Naive thymus-derived CD4-positive, alpha-beta T cell (primary cell): ENCODE data around the gene SAP130. TPM values are rescaled to one million over a fixed set of nuclear protein-coding genes. Genes with fewer than 3 reads are reported as not detected.

Experiments
- ATAC-seq: fragments of 150-1000 bp; cut with Tn5 transposase; 2 replicates; pipeline ENCODE4 v1.10.0; 2021; ENCODE audit warnings: mild to moderate bottlenecking, moderate library complexity
- CTCF ChIA-PET: fragments of 350-600 bp; sonication (Branson Sonifier 250); formaldehyde crosslinking; loops from one replicate; lab custom pipeline; 2021; ENCODE audit warnings: antibody characterized with exemption; lab: Charles Lee
- POLR2A ChIA-PET: fragments of 350-600 bp; sonication (Branson Sonifier 250); formaldehyde crosslinking; loops from one replicate; lab custom pipeline; 2021; ENCODE audit warnings: antibody characterized with exemption, inconsistent platforms; lab: Charles Lee
- DNase-seq, 9 donors: peaks; one replicate each; pipeline versions ENCODE4 v3.0.0 to v3.0.0-alpha.2; 2020 to 2022; ENCODE audit warnings: mixed read lengths in 1 of 9
- H3K27ac ChIP-seq: one replicate; pipeline ENCODE4 v1.7.0; 2013; ENCODE audit warnings: mild to moderate bottlenecking, low read depth, low read length, moderate library complexity
- H3K27me3 ChIP-seq, 2 donors: one replicate each; pipeline ENCODE4 v1.7.0; 2013; ENCODE audit warnings: low read length in 2 of 2, mild to moderate bottlenecking in 2 of 2, moderate library complexity in 2 of 2; ENCODE audit not compliant: control insufficient read depth in 2 of 2, insufficient read depth in 2 of 2
- H3K36me3 ChIP-seq, 3 experiments: 1 replicate in 2 of 3; 2 replicates in 1 of 3; pipeline ENCODE4 v1.7.0; 2013; ENCODE audit warnings: low read length in 3 of 3, mild to moderate bottlenecking in 3 of 3, moderate library complexity in 1 of 3; ENCODE audit not compliant: insufficient read depth in 3 of 3, control insufficient read depth in 2 of 3
- H3K4me1 ChIP-seq, 2 donors: one replicate each; pipeline ENCODE4 v1.7.0; 2013; ENCODE audit warnings: low read length in 2 of 2, mild to moderate bottlenecking in 2 of 2, moderate library complexity in 1 of 2; ENCODE audit not compliant: control insufficient read depth in 2 of 2, insufficient read depth in 2 of 2
- H3K4me3 ChIP-seq: 2 replicates; pipeline ENCODE4 v1.7.0; 2013; ENCODE audit warnings: mild to moderate bottlenecking, low read length
- H3K9me3 ChIP-seq, 3 experiments: 1 replicate in 2 of 3; 2 replicates in 1 of 3; pipeline ENCODE4 v1.7.0; 2013; ENCODE audit warnings: low read length in 3 of 3; ENCODE audit not compliant: control insufficient read depth in 2 of 3
- H3K27ac Mint-ChIP-seq, 9 donors: one replicate each; pipeline ENCODE4 v1.8.0; 2020 to 2022; ENCODE audit warnings: mixed read lengths in 9 of 9, mild to moderate bottlenecking in 8 of 9, moderate library complexity in 5 of 9, inconsistent platforms in 2 of 9
- H3K27me3 Mint-ChIP-seq, 5 donors: one replicate each; pipeline ENCODE4 v1.8.0; 2021 to 2022; ENCODE audit warnings: mixed read lengths in 5 of 5, mild to moderate bottlenecking in 1 of 5
- H3K36me3 Mint-ChIP-seq, 5 donors: one replicate each; pipeline ENCODE4 v1.8.0; 2020 to 2022; ENCODE audit warnings: mixed read lengths in 5 of 5, mild to moderate bottlenecking in 3 of 5, inconsistent platforms in 1 of 5
- H3K4me1 Mint-ChIP-seq, 7 donors: one replicate each; pipeline ENCODE4 v1.8.0; 2020 to 2022; ENCODE audit warnings: mixed read lengths in 7 of 7, mild to moderate bottlenecking in 3 of 7, inconsistent platforms in 1 of 7
- H3K4me3 Mint-ChIP-seq, 10 donors: one replicate each; pipeline ENCODE4 v1.8.0; 2020 to 2022; ENCODE audit warnings: mild to moderate bottlenecking in 10 of 10, mixed read lengths in 10 of 10, moderate library complexity in 6 of 10, inconsistent platforms in 2 of 10
- H3K9me3 Mint-ChIP-seq, 11 donors: one replicate each; pipeline ENCODE4 v1.8.0; 2020 to 2022; ENCODE audit warnings: mixed read lengths in 11 of 11, mild to moderate bottlenecking in 4 of 11, inconsistent platforms in 1 of 11, moderate library complexity in 1 of 11
- intact Hi-C, 2 donors: fragments of 100-400 bp; cut with micrococcal nuclease; formaldehyde crosslinking; loops; one replicate each; pipeline ENCODE4 v1.15.1; 2023
- polyA plus RNA-seq, 2 donors: library from polyadenylated mRNA; unstranded; fragments of 300-500 nt; fragmentation: Illumina TruSeq; gene quantifications; one replicate each; pipeline ENCODE4 v1.2.3, GENCODE V29; 2021
- total RNA-seq, 6 experiments: library from RNA in 5 of 6; stranded (reverse) in 5 of 6; gene quantifications; 1 replicate in 5 of 6; 2 replicates in 1 of 6; pipeline ENCODE4 v1.2.3 and lab custom pipeline; 2021 to 2026

Gene SAP130
- total and polyA plus RNA-seq, 7 experiments from 2014 or later, result 6.7 to 38.0 (median 30.7) TPM

- H3K27ac Mint-ChIP-seq, result no peak overlapping the region
- Histone ChIP-seq H3K9me3 (no peaks in the 10 kb centered on the region), H3K27me3 (no peaks in the 10 kb centered on the region), H3K4me3 (no peak overlapping the region), H3K36me3 (no peaks in the 10 kb centered on the region), H3K4me1 (no peaks in the 10 kb centered on the region), H3K27ac (no peak overlapping the region)
- no peak for ATAC-seq
- no peak overlapping the region for H3K4me3 Mint-ChIP-seq
- peaks cover 0 to 15% (median 0%) of the 10 kb centered on the region in 5 donors for H3K27me3 Mint-ChIP-seq
- ChIA-PET CTCF (no interaction called here), POLR2A (no interaction called here)
- no peaks in the 10 kb centered on the region for H3K9me3 Mint-ChIP-seq
- DNase-seq, result no peak
- H3K4me1 Mint-ChIP-seq, result no peaks in the 10 kb centered on the region
- intact Hi-C loops, result no loop called here
- H3K36me3 Mint-ChIP-seq, result peaks cover 0 to 1% (median 0%) of the 10 kb centered on the region in 5 donors
Observed at GRCh38 chr2:127935337-127935736, 92.5 kb downstream of the SAP130 start.

- no peaks in the 10 kb centered on the region for H3K4me1 Mint-ChIP-seq
- H3K9me3 ChIP-seq, result no peaks in the 10 kb centered on the region
- ChIA-PET POLR2A (no interaction called here), CTCF (no interaction called here)
- H3K4me1 ChIP-seq, result no peaks in the 10 kb centered on the region
- no peaks in the 10 kb centered on the region for H3K36me3 Mint-ChIP-seq
- H3K4me3 ChIP-seq, result no peak overlapping the region
- no peaks in the 10 kb centered on the region for H3K27me3 ChIP-seq
- intact Hi-C loops, result no loop called here
- DNase-seq (no peak), ATAC-seq (no peak)
- H3K9me3 Mint-ChIP-seq, result no peaks in the 10 kb centered on the region
- no peak overlapping the region for H3K27ac Mint-ChIP-seq
- no peak overlapping the region for H3K4me3 Mint-ChIP-seq
- H3K27ac ChIP-seq, result no peak overlapping the region
- peaks cover 0 to 17% (median 0%) of the 10 kb centered on the region in 5 donors for H3K27me3 Mint-ChIP-seq
- no peaks in the 10 kb centered on the region for H3K36me3 ChIP-seq
Observed at GRCh38 chr2:127932199-127932876, 95.5 kb downstream of the SAP130 start.

- POLR2A ChIA-PET, result no interaction called here
- no peak overlapping the region for H3K27ac ChIP-seq
- ATAC-seq (no peak), DNase-seq (no peak)
- CTCF ChIA-PET, result no interaction called here
- Mint-ChIP-seq H3K9me3 (peaks cover 0 to 1% (median 0%) of the 10 kb centered on the region in 11 donors), H3K36me3 (no peaks in the 10 kb centered on the region), H3K27ac (no peak overlapping the region), H3K27me3 (peaks cover 0 to 14% (median 0%) of the 10 kb centered on the region in 5 donors), H3K4me1 (no peaks in the 10 kb centered on the region), H3K4me3 (no peak overlapping the region)
- intact Hi-C loops, result no loop called here
- H3K36me3 ChIP-seq, result no peaks in the 10 kb centered on the region
- H3K4me1 ChIP-seq, result no peaks in the 10 kb centered on the region
- H3K27me3 ChIP-seq, result no peaks in the 10 kb centered on the region
- H3K9me3 ChIP-seq, result no peaks in the 10 kb centered on the region
- no peak overlapping the region for H3K4me3 ChIP-seq
Observed at GRCh38 chr2:127929449-127929848, 98.4 kb downstream of the SAP130 start.

GRCh38 chr2:127927384-127927783 lies 100.5 kb downstream of the SAP130 start:
- no peak overlapping the region for H3K4me3 Mint-ChIP-seq
- DNase-seq, result no peak
- H3K27me3 ChIP-seq, result no peaks in the 10 kb centered on the region
- H3K4me1 Mint-ChIP-seq, result no peaks in the 10 kb centered on the region
- no peak overlapping the region for H3K27ac Mint-ChIP-seq
- no peaks in the 10 kb centered on the region for H3K9me3 ChIP-seq
- no peak overlapping the region for H3K4me3 ChIP-seq
- CTCF ChIA-PET, result no interaction called here
- no peaks in the 10 kb centered on the region for H3K36me3 ChIP-seq
- intact Hi-C loops, result no loop called here
- no peaks in the 10 kb centered on the region for H3K4me1 ChIP-seq
- ATAC-seq, result no peak
- H3K27ac ChIP-seq, result no peak overlapping the region
- peaks cover 0 to 1% (median 0%) of the 10 kb centered on the region in 11 donors for H3K9me3 Mint-ChIP-seq
- no peaks in the 10 kb centered on the region for H3K36me3 Mint-ChIP-seq
- peaks cover 0 to 8% (median 0%) of the 10 kb centered on the region in 5 donors for H3K27me3 Mint-ChIP-seq
- POLR2A ChIA-PET, result no interaction called here

- Histone ChIP-seq H3K27me3 (no peaks in the 10 kb centered on the region), H3K9me3 (no peaks in the 10 kb centered on the region), H3K36me3 (no peaks in the 10 kb centered on the region), H3K4me1 (no peaks in the 10 kb centered on the region), H3K27ac (no peak overlapping the region), H3K4me3 (no peak overlapping the region)
- ATAC-seq (no peak), DNase-seq (no peak)
- POLR2A ChIA-PET, result no interaction called here
- no peak overlapping the region for H3K4me3 Mint-ChIP-seq
- CTCF ChIA-PET, result no interaction called here
- H3K9me3 Mint-ChIP-seq, result no peaks in the 10 kb centered on the region
- H3K4me1 Mint-ChIP-seq, result no peaks in the 10 kb centered on the region
- intact Hi-C loops, result no loop called here
- no peaks in the 10 kb centered on the region for H3K36me3 Mint-ChIP-seq
- H3K27me3 Mint-ChIP-seq, result peaks cover 0 to 7% (median 0%) of the 10 kb centered on the region in 5 donors
- no peak overlapping the region for H3K27ac Mint-ChIP-seq
Observed at GRCh38 chr2:127917916-127918315, 109.9 kb downstream of the SAP130 start.

- no peaks in the 10 kb centered on the region for H3K27me3 ChIP-seq
- Mint-ChIP-seq H3K9me3 (no peaks in the 10 kb centered on the region), H3K36me3 (no peaks in the 10 kb centered on the region)
Observed at GRCh38 chr2:127913808-127914457, 113.9 kb downstream of the SAP130 start.

GRCh38 chr2:127911737-127912136 lies 116.1 kb downstream of the SAP130 start:
- H3K9me3 ChIP-seq, result no peaks in the 10 kb centered on the region

More at GRCh38 chr2:127913808-127914457, 113.9 kb downstream of the SAP130 start:
- H3K9me3 ChIP-seq, result no peaks in the 10 kb centered on the region
- H3K4me1 ChIP-seq, result no peaks in the 10 kb centered on the region
- POLR2A ChIA-PET, result no interaction called here
- Mint-ChIP-seq H3K27me3 (peaks cover 0 to under 1% (median 0%) of the 10 kb centered on the region in 5 donors), H3K27ac (no peak overlapping the region), H3K4me3 (no peak overlapping the region), H3K4me1 (no peaks in the 10 kb centered on the region)
- H3K27ac ChIP-seq, result no peak overlapping the region
- H3K4me3 ChIP-seq, result no peak overlapping the region
- intact Hi-C loops, result no loop called here
- DNase-seq (no peak), ATAC-seq (no peak)
- H3K36me3 ChIP-seq, result no peaks in the 10 kb centered on the region
- CTCF ChIA-PET, result no interaction called here

More at GRCh38 chr2:127911737-127912136, 116.1 kb downstream of the SAP130 start:
- ChIA-PET CTCF (no interaction called here), POLR2A (no interaction called here)
- Mint-ChIP-seq H3K36me3 (no peaks in the 10 kb centered on the region), H3K4me3 (no peak overlapping the region), H3K27me3 (peaks cover 0 to 6% (median 0%) of the 10 kb centered on the region in 5 donors), H3K27ac (no peak overlapping the region), H3K4me1 (no peaks in the 10 kb centered on the region), H3K9me3 (no peaks in the 10 kb centered on the region)
- ATAC-seq, result no peak
- Histone ChIP-seq H3K27ac (no peak overlapping the region), H3K4me3 (no peak overlapping the region), H3K4me1 (no peaks in the 10 kb centered on the region), H3K36me3 (no peaks in the 10 kb centered on the region), H3K27me3 (no peaks in the 10 kb centered on the region)
- intact Hi-C loops, result no loop called here
- no peak for DNase-seq
